AML-193 (cell line): ENCODE data around the gene MPPED2.

Experiments
- DNase-seq, 2 experiments: peaks; one replicate each; lab custom pipeline; 2025; lab: John Stamatoyannopoulos, UW

The MPPED2 gene, protein sequence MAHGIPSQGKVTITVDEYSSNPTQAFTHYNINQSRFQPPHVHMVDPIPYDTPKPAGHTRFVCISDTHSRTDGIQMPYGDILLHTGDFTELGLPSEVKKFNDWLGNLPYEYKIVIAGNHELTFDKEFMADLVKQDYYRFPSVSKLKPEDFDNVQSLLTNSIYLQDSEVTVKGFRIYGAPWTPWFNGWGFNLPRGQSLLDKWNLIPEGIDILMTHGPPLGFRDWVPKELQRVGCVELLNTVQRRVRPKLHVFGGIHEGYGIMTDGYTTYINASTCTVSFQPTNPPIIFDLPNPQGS

DNA sequence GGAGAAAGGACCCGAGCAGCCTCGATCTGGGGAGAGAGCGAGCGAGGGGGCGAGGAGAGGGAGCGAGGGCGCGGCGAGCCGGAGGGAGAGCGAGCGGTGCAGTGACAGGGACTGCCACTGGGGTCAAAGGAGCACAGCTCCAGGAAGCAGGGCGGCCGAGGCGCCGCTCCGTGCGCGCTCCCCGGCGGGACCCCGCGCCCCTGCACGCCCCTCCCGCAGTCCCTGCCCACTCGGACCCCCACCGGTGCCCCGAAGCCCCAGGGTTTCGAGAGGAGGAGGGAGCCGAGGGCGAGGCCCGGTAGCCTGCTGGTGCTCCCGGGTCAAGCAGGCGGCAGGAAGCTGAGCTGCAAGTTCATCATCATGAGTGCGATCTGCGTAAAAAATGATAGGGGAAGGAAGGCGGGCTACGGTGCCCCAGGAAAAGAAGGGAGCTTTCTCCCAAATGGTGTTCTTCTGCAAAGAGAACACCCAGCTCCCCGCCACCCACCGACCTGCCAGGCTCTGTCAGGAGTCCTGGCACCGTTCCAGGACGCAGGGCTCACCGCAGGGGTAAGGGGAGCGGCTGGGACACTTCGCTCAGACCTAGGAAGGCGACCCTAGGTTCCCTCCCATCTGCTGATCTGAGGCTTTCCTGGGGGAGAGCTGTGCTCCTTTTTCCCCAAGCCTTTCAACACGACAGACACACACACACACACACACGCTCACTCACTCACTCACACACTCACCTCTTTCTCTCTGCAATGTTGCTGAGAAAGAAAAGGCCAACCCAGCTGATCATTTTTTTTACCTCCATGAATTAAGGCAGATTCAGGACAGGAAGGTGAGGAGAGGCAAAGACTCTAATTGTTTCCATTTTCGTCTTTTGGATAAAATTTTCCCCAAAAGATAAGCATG is at the start of gene MPPED2:
Gene MPPED2, minus strand, starts transcription at position 103 of the 894 bp plus-strand sequence. CDS start 5,980 bp downstream, outside the sequence.
- no peak for DNase-seq

DNA sequence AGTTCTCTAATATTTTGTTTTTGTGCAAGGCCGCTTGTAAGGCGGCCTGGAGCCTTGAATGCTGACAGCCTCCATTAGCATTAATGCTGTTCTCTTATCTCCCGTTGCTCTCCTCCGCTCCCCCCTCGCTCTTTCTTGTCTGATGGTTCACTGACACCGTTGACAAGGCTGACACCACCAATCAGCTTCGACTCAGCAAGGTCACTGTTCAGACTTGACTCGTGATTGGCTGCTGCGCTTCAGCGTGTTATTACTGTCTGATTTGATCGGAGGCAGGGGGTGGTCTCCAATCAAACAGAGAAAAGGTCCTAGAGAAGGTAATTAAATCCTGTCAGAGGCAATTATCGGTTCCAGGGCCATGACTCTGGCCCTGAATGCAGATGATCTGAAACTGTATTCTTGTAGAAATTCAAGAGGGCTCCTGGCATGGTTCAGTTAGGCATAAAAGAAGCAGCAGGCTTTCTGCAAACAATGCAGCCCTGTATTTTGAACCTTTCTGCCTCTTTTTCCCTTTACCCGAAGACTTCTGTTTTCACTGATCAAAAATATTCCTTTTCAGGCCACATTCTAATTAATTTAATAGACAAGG is 49.3 kb upstream of the MPPED2 start:
- no peak for DNase-seq

DNA sequence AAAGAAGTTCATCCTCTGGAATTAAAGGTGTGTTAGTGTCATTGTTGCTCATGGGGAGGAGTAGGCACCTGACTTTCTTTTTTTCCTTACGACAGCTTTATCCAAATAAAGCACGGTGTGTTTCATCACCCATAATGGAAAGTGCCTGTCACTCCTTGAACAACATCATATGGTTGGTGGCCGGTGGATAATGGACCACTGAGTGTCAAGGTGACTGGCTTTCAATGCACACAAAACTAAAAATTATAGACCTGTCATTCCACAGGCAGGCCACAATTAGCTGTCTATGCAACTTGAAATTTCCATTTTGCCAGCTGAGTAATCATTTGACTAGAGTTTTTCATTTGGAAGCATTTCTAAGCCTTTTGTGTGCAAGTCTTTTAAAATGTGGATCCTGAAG is 45.0 kb upstream of the MPPED2 start:
- no peak for DNase-seq

DNA sequence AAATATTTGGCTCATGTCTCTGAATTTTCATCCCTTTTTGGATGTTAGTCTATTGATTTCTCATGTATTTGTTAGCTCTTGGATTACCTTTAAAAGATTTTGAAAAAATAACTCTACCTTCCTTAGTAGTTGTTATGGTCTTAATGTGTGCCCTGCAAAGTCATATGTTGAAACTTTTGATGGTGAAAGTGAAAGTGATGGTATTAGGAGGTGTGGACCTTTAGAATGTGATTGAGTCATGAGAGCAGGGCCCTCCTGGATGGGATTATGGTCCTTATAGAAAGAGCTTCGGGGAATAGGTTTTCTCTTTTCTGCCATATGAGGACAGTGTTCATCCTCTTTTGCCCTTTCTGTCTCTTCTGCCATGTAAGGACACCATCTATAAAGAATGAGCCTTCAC is 33.6 kb upstream of the MPPED2 start:
- no peak for DNase-seq

DNA sequence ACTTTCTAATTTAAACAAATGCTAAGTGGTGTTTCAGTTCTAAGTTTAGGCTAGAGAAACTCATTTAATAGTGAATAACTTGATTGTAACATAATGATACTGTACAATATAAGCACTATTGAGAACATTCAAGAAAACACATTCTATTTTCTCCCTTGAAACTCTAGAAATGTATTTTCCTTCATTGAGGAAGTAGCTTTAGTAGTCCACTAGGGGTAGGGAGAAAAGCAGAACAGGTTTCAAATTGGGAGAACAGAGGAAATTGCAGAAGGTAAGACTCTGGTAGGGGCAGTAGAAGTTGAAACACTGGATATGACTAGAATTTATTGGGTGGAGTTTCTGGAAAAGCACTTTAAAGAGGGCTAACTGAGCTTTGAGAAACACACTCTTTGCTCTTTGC is 31.6 kb upstream of the MPPED2 start:
- peak; percentile 3 to 7 for DNase-seq

DNA sequence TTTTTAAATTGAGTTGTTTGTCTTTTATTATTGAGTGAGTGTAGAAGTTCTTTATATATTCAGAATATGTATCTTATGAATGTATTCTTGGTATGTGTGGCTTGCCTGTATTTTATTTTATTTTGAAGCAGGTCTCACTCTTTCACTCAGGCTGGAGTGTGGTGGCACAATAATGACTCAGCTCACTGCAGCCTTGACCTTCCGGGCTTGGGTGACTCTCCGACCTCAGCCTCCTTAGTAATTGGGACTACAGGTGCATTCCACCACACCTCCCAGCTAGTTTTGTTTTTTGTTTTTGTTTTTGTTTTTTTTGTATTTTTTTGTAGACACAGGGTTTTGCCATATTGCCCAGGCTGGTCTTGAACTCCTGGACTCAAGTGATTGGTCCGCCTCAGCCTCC is 24.5 kb upstream of the MPPED2 start:
- DNase-seq: no peak

DNA sequence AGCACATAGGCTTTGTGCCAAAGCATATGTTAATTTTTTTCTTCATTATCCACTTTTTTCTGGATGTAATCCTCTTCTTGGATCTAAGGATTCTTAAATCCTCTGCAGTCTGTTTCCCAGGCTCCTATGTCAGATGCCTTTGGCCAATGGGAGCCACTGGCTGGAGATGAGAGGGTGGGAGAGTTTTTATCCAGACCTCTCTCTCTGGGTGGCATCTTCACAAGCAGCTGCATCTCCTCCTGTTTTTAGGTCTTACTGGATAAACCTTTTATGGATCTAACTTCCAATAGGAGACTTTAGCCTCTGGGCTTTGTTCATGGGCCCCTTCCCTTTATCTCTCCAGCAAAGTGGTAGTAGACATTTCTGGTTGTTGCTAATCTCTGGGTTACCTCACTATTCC is 22.4 kb upstream of the MPPED2 start:
- DNase-seq: no peak

DNA sequence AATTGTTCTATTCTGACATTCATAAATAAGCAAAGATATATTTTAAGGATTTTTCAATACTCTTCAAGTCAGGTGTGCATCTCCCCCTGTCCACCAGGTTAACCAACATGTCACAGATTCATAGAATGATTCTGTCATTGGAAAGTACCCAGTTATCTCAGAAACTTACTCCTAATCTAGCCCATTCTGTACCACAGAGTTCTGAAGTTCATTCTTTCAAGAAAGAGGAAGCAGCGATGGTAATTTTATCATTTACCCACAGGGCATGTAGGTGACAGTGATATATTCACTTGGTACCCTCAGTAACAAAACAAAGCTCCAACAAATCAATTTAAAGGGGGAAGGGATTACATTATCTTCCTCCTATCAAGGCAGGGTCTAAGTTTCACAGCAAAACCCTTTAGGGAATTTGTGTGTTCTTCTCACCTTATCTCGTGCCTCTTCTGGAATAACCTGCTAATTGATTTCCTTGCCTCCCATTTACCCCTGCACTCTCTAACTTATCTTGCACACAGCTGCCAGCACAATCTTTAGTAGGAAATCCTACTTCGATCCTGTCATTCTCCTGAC is 19.0 kb upstream of the MPPED2 start:
- no peak for DNase-seq

DNA sequence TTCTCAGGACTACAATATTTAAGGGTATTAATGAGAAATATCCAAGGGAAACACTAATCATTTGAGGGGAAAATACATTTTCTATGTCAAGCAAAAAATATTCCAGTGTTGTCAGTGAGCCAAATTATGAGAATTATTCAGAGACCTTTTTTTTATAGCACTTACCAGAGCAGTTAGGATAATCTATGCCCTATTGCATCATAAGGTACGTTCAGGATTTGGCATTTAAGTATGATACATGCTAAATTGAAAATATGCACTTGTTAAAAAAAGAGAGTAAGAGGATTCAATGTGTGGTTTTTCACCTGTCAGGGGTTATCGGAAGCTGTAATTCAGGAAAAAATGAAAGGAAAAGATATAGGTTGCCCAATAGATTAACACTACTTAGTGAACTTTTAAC is 17.2 kb upstream of the MPPED2 start:
- no peak for DNase-seq

DNA sequence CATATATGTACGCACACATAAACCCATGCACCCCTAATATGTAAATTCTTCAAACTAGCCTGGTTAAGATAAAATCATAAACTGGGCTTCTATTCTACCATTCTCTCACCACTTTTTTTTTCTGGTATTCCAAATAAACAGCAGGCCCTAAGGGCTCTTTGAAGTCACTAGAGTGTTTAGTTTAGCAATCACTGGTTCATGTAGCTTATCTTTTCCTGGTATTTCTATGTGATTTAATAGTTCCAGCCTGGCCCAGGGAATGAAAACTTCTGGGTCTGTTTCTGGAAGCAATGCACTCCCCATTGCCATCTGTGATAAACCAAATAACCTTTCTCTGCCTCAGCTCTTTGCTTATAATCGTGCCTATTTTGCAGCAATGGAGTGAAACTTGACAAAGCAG is 10.7 kb upstream of the MPPED2 start:
- DNase-seq: no peak

DNA sequence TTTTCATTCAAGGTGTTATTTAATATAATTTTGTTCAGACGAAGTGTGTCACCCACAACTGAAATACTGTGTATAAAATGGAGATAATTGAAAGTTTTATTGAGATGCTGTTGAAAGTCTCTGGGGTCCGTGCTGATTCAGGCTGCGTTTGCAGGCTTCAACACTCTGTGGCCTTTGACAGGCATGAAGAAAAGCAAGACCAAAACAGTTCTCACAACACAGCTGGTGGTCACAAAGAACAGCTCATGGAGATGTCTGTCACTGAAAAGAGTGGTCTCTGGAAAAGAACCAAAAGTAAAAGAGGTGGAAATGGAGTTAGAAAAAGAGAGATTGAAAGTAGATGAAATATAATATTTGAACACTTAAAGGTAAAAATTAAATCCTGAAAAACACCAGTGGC is 9.8 kb upstream of the MPPED2 start:
- no peak for DNase-seq

DNA sequence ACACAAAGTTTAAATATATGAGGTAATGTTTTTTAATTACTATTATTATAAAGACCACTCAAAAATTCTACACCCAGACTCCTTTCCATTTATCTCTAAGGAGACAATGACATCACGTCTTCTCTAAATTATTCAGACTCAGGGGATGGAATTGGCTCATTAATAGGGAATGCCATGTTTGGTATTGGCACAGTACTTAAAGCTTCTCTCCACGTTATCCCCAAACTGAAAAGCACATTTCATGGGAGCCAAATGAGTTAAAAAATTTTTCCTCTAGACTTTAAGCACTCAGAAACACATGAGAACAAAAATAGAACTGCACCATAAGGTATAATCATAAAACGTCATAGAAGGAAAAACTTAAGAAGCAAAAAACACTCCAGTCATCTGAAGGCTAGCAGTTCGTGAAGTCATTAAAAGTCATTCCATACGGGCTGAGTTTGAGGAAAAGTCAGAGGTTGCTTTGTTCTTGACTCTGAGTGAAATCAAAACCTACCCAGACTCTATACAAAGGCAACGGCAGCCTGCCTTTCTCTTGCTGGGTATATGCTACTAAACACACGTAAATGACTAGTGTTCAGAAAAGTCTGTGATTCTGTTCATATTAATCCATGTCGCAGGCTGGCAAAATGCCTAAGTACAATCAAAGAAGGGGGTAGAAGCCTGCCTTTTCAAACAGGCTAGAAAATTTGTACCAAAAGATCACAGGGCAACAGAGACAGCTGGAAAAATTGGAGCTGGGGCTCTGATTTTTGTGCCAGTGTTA is 8.7 kb upstream of the MPPED2 start:
- DNase-seq: no peak

DNA sequence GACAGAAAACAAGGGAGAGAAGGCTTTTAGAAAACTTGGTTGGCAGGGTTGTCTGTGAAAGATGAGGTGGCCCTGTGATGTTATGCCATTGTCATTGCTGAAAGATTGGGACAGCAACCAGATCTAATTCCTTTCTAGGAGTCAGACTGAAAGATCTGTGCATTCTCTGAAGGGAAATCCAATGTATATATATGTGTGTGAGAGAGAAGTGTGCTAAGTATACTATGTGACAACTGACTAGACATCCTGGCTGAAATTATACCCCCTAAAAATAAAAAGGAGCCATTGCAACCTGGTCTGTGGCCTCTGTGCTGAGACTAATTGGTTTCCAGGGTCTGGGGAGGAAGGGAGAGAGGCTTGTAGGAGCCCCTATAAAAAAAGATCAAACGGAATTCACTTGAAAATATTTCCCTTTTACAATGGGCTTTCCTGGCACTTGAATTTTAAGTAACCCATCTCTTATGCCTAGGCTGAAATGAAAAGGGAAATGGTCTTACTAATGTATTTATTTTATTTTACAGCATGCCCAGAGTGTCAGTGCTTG is 1.2 kb upstream of the MPPED2 start:
- DNase-seq: no peak

DNA sequence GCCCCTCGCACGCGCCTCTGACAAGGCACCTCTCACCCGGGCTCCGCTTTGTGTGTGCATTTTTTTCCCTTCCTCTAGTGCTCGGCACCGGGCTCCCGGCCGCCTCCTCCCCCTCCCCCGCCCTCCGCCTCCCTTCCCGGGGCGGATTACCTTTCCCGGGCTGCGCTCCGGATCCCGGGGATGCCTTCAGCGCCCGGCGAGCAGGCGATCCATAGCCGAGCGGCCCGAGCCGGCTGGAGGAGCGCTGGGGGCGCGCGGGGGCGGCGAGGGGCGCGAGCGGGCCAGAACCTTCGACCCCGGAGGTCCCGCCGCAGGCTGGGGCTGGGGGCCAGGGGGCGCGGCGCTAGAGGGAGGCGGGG is 282 bp downstream of the MPPED2 start:
- DNase-seq: no peak

DNA sequence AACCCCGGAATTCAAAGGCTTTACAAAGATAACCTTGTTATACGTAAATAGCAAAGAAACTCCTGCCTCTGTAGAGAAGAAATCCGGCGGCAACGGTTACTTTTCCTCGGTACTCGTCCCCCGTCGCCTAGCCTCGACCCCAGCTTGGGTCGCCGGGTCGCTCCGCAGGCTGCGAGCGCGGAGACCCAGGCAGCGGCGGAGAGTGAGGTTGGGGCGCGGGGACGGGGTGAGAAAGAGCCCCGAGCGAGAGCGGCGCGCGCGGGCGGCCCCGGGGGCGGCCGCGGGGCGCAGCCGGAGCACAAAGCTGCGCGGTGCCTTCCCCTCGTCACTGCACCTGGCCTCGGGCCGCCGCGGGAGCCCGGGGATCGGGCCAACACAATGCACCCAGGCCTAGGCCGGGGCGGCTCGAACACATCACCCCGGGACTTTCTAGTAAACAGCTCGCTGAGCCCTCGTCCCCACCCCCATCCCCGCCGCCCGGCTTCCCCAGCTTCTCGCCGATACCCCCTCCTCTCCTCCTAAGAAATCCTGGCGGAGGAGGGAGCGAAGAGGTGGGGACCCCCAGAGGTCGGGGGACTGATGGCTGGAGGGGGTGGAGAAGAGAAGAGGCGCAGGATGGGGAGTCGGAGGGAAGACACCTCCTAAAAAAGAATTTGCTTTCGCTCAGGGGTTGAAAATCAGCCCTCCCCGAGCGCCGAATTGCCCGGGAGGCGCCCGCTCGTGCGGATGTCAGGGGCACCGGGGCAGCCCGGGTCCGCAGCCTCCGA is 845 bp downstream of the MPPED2 start:
- no peak for DNase-seq

DNA sequence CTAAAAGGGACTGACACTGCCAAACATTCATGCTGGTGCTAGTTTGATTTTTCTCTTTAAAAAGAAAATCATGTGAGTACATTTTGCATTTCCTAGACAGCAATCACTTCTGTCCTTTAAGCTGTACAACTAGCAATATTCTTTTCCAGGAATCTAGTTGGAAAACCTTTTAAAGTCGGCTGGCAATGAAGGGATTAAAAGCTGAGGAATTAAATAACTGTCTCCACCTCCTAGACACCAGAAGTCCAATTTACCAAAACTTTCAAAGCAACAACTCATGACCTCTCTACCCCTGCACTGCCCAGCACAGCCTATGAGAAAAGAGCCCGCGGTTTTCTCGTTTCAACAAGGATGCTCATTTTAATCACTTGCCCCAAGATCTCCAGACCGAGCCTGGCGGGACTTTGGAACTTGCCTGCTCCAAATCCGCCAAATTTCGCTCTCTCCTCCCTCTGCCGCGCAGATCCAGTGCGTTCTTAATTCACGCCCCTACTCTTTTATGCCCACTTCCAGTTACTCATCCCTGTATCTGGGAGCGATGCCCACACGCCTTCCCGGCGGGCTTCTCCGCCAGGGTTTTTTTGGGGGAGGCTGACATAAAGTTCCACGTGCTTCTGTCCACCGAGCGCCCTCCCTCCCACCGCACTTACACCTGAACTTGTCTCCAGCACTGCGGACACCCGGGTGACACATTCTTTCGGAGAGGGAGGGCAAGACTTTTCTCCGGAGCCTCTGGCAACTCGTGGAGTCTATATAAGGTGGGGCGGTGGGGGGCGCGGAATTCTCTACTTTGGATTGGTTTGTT is 2.5 kb downstream of the MPPED2 start:
- no peak for DNase-seq

DNA sequence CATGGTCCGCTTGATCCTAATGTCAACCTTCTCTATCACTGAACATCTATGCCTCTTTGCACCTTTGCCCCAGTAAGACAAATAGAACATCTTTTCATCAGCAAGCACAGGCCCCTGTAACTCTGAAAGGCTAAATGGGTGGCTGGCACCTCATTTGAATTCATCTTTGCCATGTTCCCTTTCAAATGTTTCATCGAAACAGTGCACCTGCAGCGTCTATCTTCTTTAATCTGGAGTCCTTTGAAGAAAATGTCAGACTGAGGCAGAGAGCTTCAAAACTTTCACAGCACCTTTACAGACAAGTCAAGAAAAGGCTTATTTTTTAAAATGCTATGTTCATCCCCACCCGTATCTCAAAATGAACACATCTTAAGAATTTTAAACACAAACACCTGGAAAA is 3.4 kb downstream of the MPPED2 start:
- no peak for DNase-seq

DNA sequence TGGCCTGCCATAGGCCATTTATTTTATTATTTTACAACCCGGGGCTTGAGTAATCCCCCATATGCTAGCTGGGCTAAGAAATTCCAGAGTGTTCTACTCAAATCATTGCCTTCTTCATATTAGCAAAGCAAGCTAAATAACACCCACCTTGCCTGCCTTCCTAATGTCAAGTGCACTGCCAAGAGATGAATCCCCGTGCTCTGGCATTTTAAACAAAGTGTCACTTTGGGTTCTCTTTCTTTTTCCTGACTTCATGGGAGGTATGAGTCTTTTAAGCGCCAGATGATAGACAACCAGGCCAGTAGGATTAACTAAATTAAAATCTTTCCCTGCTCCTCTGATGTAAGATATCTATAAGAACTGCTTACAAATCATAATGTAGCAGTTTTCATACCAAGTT is 4.5 kb downstream of the MPPED2 start:
- DNase-seq: no peak

DNA sequence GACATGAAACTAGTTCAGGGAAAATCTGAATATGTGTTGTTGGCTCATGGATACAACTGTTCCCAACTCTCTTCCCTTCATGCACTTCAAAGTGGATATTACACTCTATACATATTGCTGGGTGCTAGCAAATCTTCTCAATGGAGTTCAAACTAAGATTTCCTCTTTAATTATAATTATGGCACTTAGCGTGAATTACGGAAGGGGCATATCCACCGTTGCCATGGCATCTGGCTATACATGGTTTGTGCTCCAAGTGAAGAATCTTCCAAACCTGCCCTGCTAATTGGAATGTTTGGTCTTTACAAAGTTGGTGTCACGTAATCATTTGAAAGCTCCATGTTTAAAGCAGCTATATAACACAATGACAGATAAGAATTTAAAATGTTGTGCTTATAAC is 5.6 kb downstream of the MPPED2 start:
- DNase-seq: no peak
